Cardiac septum (tissue), 1 donor: ENCODE measurements around the gene ILDR2. TPM values are rescaled to one million over a fixed set of nuclear protein-coding genes. Genes with fewer than 3 reads are reported as not detected.

Experiments used
- DNase-seq: peaks from one replicate; pipeline ENCODE4 v3.0.0-alpha.2; 2020; ENCODE audit warnings: low spot score
- intact Hi-C: fragments of 100-400 bp; cut with DNase I; formaldehyde crosslinking; loops from one replicate; pipeline ENCODE4 v1.14.0; 2022
- total RNA-seq: library from RNA; stranded (reverse); fragmentation: NEBNext Ultra II Directional; extraction: Animal tissue kit (Norgen Biotek cat#: 25700); gene quantifications from one replicate; pipeline ENCODE4 v1.2.1, GENCODE V29; 2021
- donor health status: DM: no; HTN: no; CAD: no.

Gene ILDR2
- total RNA-seq, 1 donor from 2014 or later: 23.1 TPM

DNA sequence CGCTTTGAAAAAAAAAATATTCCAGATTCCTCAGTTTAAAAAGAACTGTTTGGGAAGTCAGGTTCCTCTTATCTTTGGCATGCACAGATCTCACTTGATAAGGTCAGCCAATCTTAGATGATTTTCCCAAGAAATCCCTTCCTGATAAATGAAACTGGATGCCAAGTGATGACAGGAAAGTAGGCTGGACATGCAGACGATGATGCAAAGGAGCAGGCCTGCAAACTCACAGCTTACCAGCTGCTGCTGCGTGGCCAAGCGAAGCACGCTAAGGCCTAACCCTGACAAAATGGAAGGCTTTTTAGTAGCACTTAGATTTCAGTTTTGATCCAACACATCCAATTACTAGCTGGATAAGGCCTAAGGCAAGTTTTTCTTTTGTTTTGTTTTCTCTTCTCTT, 109.4 kb downstream of the ILDR2 start:
- intact Hi-C loops: no loop called here
- DNase-seq: no peak

DNA sequence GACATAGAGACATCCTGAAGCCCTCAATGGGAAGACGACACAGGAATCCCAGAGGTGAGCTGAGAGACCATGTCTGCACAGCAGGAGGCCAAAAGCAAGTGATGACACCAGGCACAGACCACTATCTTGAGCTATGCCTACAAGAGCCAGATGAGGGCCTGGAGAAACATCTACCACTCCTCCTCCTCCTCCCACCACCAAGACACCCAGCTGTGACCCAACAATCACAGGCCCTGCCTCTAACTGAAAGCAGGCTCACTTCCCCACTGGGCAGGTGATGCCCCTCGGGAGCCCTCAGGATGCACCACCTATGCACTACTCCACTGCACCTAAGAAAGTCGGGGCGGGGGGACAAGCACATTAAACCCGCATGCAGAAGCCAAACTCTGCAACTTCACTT, 115.7 kb downstream of the ILDR2 start:
- intact Hi-C loops: no loop called here
- DNase-seq: no peak

GRCh38 chr1:166858726-166859419, 116.5 kb downstream of the ILDR2 start:
- intact Hi-C loops: no loop called here
- DNase-seq: no peak

Other genes with a start within 250 kb of the ILDR2 start
- gene POGK, start 136.1 kb downstream of the ILDR2 start, total RNA-seq: 18.5 TPM
- 11.0 TPM for gene TADA1, start 99.3 kb downstream of the ILDR2 start, total RNA-seq
- 4.3 TPM for gene MAEL, start 13.7 kb upstream of the ILDR2 start, total RNA-seq
- gene GPA33, start 114.8 kb upstream of the ILDR2 start, total RNA-seq: 2.7 TPM
- 462 TPM for gene STYXL2, start 118.5 kb upstream of the ILDR2 start, total RNA-seq
- gene POU2F1, start 245.3 kb upstream of the ILDR2 start, total RNA-seq: 9.9 TPM